Dedifferentiated amniotic fluid mesenchymal stem cell (primary cell): ENCODE data around the gene UCN2.
A peak's percentile ranks its signal among the peaks of the same experiment; 100 is the strongest.
"Not testable (repeated sequence)": the region's sequence is repeated elsewhere in the genome, so short reads cannot be mapped to it uniquely, and the experiment has no call there.

Experiments used
- DNase-seq: peaks from one replicate; pipeline ENCODE4 v3.0.0-alpha.2; 2016; ENCODE audit errors: extremely low spot score

Gene UCN2

GRCh38 chr3:48561045-48561736, 2.4 kb downstream of the UCN2 start:
- no peak for DNase-seq

GRCh38 chr3:48560648-48561018, 2.9 kb downstream of the UCN2 start:
- no peak for DNase-seq

GRCh38 chr3:48558493-48559134, 5.0 kb downstream of the UCN2 start:
- DNase-seq = no peak

- DNase-seq = peak; percentile 99
Measured at GRCh38 chr3:48556796-48557626, 6.6 kb downstream of the UCN2 start, which contains the start of gene PFKFB4. Gene PFKFB4 (minus strand): TSS chr3:48556803. CDS start chr3:48556777, 26 bp downstream.

DNA sequence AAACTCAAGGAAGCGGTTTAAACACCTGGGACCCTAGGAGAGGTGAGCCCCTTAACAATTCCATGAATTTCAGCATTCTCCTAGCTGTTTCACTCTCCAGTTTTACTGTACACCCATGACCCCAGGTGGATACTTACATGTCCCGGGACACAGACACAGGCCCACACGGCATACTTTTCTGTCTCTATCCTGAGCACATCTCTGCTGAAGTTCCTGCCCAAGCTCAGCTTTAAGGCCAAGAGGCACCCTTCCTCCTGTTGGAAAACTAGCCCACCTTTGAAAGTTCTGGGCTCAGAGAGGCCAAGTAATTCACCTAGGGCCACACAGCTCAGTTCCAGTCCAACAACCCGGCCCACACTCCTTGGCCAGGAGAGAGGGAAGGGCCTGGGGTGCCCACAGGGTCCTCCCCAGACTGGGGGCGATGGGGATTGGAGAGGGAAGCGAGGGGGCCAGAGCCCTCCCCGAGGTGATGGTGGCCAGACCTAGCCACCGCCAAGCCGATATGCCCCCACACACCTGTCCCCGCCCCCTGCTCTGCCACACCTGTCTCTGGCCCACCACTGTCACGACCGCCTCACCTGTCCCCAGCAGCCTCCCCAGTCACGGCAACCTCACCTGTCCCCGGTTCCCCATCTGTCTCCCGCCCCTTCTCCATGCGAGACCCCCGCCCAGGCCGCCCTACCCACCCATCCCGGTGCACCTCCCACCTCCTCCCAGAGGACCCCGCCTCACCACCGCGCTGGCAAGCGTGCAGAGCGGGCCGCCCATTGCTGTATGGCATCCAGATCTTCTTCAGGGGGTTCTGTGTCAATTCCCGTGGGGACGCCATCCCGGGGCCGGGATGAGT, 7.4 kb downstream of the UCN2 start:
- DNase-seq = no peak

DNA sequence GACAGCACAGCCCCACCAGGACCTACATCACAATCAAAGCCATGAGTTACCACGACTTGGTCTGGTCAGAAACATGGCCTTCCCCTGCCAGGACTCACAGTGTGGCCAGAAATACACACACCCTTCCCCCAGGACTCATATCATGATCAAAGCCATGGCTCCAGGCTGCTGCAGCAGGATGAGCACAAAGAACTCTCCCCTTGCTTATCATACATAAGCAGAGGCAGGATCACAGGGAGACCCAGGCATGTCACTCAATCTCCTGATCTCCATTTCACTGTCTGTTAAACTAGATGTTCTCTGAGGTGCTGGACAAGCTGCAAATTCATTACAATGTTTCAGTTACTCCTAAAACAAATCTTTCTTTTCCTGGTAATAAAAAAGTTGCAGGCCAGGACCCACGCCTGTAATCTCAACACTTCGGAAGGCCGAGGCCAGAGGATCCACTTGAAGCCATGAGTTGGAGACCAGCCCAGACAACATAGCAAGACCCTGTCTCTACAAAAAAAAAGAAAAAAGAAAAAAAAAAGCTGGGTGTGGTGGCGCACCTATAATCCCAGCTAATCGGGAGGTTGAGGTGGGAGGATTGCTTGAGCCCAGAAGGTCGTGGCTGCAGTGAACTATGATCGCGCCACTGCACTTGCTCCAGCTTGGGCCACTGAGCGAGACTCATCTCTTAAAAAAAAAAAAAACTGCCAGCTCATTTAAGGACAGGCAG, 8.2 kb downstream of the UCN2 start:
- DNase-seq = no peak

DNA sequence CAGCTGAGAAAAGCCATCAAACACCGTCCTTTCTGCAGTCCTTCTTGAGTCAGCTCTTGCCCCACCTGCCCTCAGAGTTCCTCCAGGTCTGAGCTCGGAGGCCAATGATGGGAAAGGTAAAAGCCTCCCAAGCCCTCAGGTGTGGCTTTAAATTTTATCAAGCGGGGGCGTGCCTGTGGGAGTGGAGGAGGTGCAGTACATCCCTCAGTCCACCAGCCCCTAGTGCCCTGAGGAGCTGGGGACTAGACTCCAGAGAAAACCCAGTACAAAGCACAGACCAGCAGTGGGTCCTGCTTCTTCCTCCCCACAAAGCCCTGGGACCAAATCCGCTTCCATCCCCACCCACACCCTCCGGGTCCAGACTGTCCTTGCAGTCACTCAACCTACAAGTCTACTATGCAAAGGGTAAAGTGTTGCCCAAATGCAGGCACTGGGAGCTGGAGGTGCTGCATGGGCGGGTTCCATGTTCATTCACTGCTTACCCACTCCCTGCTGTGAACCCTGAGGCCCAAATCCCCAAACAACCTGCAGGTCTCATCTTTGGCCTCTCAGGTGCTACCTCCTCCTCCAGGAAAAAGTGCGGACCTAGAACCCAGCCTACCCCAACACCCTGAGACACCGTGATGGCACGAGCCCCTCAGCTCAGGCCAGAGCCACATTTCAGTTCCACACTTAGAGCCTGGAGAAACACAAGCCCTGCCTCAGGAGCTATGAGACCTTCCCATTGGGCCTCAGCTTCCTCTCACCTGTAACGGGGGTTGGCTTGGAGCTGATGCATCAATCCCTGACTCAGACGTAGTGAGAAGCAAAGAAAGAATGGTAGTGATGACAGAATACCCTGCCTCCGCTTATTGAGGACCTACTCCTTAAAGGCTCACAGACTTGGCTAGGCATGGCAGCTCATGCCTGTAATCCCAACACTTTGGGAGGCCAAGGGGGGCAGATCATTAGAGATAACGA, 9.4 kb downstream of the UCN2 start:
- DNase-seq = no peak

DNA sequence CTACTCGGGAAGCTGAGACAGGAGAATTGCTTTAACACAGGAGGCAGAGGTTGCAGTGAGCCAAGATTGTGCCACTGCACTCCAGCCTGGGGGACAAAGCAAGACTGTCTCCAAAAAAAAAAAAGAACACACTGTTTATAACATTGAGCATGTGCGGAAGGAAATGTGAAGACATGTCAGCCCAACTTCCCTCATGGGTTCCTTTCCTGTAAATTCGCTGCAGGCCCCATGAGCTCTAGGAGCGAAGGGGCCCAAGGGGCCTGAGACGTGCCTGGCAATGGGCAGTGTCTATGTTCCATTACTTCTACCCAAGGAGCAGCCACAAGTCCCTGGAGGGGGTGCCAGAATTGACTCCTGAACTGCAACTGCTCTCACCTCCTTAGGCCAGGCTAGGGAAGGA, 10.2 kb downstream of the UCN2 start:
- DNase-seq = no peak

- DNase-seq = no peak
Measured at GRCh38 chr3:48552111-48552951, 11.2 kb downstream of the UCN2 start.

- not testable (repeated sequence) for DNase-seq
Measured at GRCh38 chr3:48551651-48552050, 11.9 kb downstream of the UCN2 start.

GRCh38 chr3:48548729-48549705, 14.6 kb downstream of the UCN2 start:
- DNase-seq = peak; percentile 76

DNA sequence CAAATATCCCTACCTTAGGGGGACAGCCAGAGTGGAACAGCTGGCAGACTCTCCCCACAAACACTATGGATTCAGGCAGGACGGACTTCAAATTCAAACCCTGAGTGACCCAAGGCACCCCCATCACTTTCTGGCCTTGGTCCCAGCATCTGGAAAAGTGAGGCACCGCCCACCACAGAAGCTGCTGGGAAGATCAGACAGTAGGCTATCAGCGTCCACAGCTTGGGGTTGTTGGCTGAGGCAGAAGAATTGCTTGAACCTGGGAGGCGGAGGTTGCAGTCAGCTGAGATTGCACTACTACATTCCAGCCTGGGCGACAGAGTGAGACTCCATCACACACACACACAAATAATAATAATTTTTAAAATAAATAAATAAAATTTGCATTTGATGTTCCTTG, 15.5 kb downstream of the UCN2 start:
- DNase-seq = no peak

GRCh38 chr3:48546203-48546829, 17.3 kb downstream of the UCN2 start:
- DNase-seq = no peak

- DNase-seq = no peak
Measured at GRCh38 chr3:48544141-48544540, 19.4 kb downstream of the UCN2 start.

GRCh38 chr3:48543271-48543866, 20.2 kb downstream of the UCN2 start:
- no peak for DNase-seq

DNA sequence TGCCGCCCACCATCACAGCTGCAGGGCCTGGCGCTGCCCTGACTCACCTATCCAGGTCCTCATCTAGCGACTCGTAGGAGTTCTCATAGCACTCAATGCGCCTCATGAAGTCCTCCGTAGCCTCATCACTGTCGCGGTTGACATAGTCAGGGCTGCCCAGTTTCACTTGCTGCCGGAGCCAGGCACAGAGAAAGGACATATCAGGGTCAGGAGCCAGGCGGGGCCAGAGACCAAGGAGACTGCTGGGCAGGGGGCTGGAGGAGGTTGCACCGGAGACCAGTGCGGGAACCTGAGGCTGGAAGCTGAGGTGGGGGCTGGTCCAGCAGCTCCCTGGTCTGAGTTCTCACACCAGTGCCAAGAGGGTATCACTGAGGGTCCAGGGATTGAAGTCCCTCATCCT, 25.1 kb downstream of the UCN2 start:
- DNase-seq = no peak

- DNase-seq = no peak
Measured at GRCh38 chr3:48536785-48537184, 26.8 kb downstream of the UCN2 start.
